GM12878 (cell line): Measurements from ENCODE around the gene OR52N2. TPM values are rescaled to one million over a fixed set of nuclear protein-coding genes. Genes with fewer than 3 reads are reported as not detected.

Experiments
- ATAC-seq: fragments of 200-7000 bp; cut with Tn5 transposase; 3 replicates; pipeline ENCODE4 v1.9.1; 2020; ENCODE audit warnings: mild to moderate bottlenecking, moderate library complexity
- Bru-seq: library from RNA; stranded (reverse); fragments of 400-500 nt; gene quantifications from one replicate; lab custom pipeline; 2021; lab: Mats Ljungman, UMichigan
- BruChase-seq, 2 experiments: library from RNA; stranded (reverse); fragments of 400-500 nt; gene quantifications; one replicate each; lab custom pipeline; 2021; lab: Mats Ljungman, UMichigan
- BruUV-seq: library from RNA; stranded (reverse); fragments of 400-500 nt; replicated peaks from 2 replicates; lab custom pipeline; 2021; lab: Mats Ljungman, UMichigan
- CTCF ChIA-PET: fragments of 300-600 bp; sonication (Branson Sonifier 250); formaldehyde crosslinking; extraction: SDS; loops from one replicate; lab custom pipeline; 2021; ENCODE audit warnings: inconsistent platforms; lab: Yijun Ruan, JAX
- POLR2A ChIA-PET: fragments of 350-600 bp; formaldehyde crosslinking; extraction: SDS; loops from one replicate; lab custom pipeline; 2021; ENCODE audit warnings: inconsistent platforms; lab: Charles Lee
- RAD21 ChIA-PET: fragments of 300-600 bp; sonication (Branson Sonifier 250); formaldehyde crosslinking; loops from one replicate; lab custom pipeline; 2023; ENCODE audit warnings: antibody characterized with exemption; ENCODE audit not compliant: unreplicated experiment; lab: Charles Lee
- SMC1A ChIA-PET: fragments of 300-600 bp; sonication (Branson Sonifier 250); formaldehyde crosslinking; loops from one replicate; lab custom pipeline; 2023; ENCODE audit not compliant: unreplicated experiment, uncharacterized antibody; lab: Charles Lee
- DNase-seq: peaks from one replicate; pipeline ENCODE4 v3.0.0-alpha.2; 2011; ENCODE audit warnings: low read depth, low spot score
- FAIRE-seq: peaks from 3 replicates; lab custom pipeline; 2011; peaks lifted over from hg19 to GRCh38; lab: Jason Lieb, UNC
- H2AFZ ChIP-seq: 2 replicates; pipeline ENCODE4 v1.6.0; 2011; ENCODE audit warnings: low read depth, low read length, control low read depth; ENCODE audit not compliant: control insufficient read depth
- H3K27ac ChIP-seq: 2 replicates; pipeline ENCODE4 v1.5.1; 2011; ENCODE audit warnings: control low read depth; ENCODE audit not compliant: control insufficient read depth, insufficient read depth
- H3K27me3 ChIP-seq, 2 experiments: replicated peaks in 1 of 2; 2 replicates each; pipeline versions ENCODE4 v1.6.0 to v1.6.1; 2011; ENCODE audit warnings: low read length in 1 of 2; ENCODE audit not compliant: control insufficient read depth in 2 of 2, insufficient read depth in 2 of 2
- H3K36me3 ChIP-seq, 2 experiments: 2 replicates each; pipeline ENCODE4 v1.5.1; 2011; ENCODE audit warnings: low read length in 1 of 2; ENCODE audit not compliant: control insufficient read depth in 2 of 2, insufficient read depth in 2 of 2
- H3K4me1 ChIP-seq: 2 replicates; pipeline ENCODE4 v1.6.1; 2011; ENCODE audit warnings: mild to moderate bottlenecking, low read length, moderate library complexity, mixed read lengths; ENCODE audit not compliant: control insufficient read depth, insufficient read depth
- H3K4me2 ChIP-seq: 2 replicates; pipeline ENCODE4 v1.6.0; 2011; ENCODE audit warnings: control low read depth; ENCODE audit not compliant: control insufficient read depth, insufficient read depth
- H3K4me3 ChIP-seq: fragments of 200-600 bp; sonication (generic); 2 replicates; pipeline ENCODE4 v1.5.1; 2016
- H3K79me2 ChIP-seq: 2 replicates; pipeline ENCODE4 v1.6.0; 2011; ENCODE audit warnings: low read length; ENCODE audit not compliant: control insufficient read depth, insufficient read depth
- H3K9ac ChIP-seq: 2 replicates; pipeline ENCODE4 v1.8.0; 2011; ENCODE audit warnings: low read length, control low read depth, mixed read lengths; ENCODE audit not compliant: control insufficient read depth, insufficient read depth
- H3K9me3 ChIP-seq: replicated peaks from 3 replicates; pipeline ENCODE4 v1.5.1; 2011; ENCODE audit warnings: mild to moderate bottlenecking, low read length; ENCODE audit not compliant: control insufficient read depth, insufficient read depth
- H4K20me1 ChIP-seq: 2 replicates; pipeline ENCODE4 v1.6.0; 2011; ENCODE audit not compliant: control insufficient read depth, insufficient read depth
- CBX5 ChIP-seq: sonication (generic); IDR thresholded peaks from 2 replicates; pipeline ENCODE4 v1.6.1; 2016; ENCODE audit warnings: low read depth, moderate library complexity, mild to moderate bottlenecking, inconsistent platforms
- CREM ChIP-seq: IDR thresholded peaks from 2 replicates; pipeline ENCODE4 v1.6.1; 2014; ENCODE audit warnings: antibody characterized with exemption, low read depth
- HDAC6 ChIP-seq: fragments of 200-600 bp; sonication (generic); IDR thresholded peaks from one replicate; pipeline ENCODE4 v1.8.0; 2017; ENCODE audit warnings: antibody characterized with exemption; ENCODE audit not compliant: unreplicated experiment
- IRF4 ChIP-seq: IDR thresholded peaks from 2 replicates; pipeline ENCODE4 v1.6.1; 2011; ENCODE audit warnings: low read depth, low read length
- SMARCA5 ChIP-seq: fragments of 450-650 bp; IDR thresholded peaks from 2 replicates; pipeline ENCODE4 v1.6.1; 2017; ENCODE audit warnings: mild to moderate bottlenecking
- YY1 ChIP-seq: IDR thresholded peaks from 2 replicates; pipeline ENCODE4 v1.6.1; 2011; ENCODE audit warnings: low read depth, mild to moderate bottlenecking, low read length
- WGBS: methylation state at CpG from one replicate; pipeline ENCODE4 v1.1.6; 2016; ENCODE audit warnings: low lambda C conversion rate; ENCODE audit not compliant: insufficient replicate concordance, insufficient coverage; ENCODE audit errors: missing lambda C conversion rate; 5-methylcytosine and 5-hydroxymethylcytosine counted together
- in situ Hi-C: fragments of 300-500 bp; cut with MboI; formaldehyde crosslinking; loops from 9 replicates; pipeline ENCODE4 v1.14.3; 2018; ENCODE audit warnings: mixed read lengths
- intact Hi-C: fragments of 100-400 bp; cut with micrococcal nuclease; formaldehyde crosslinking; loops from one replicate; pipeline ENCODE4 v1.14.2; 2022; ENCODE audit not compliant: unreplicated experiment
- long read RNA-seq, 2 experiments: library from polyadenylated mRNA; unstranded; transcript quantifications; one replicate each; pipeline ENCODE4 v2.0.0, GENCODE V29; 2019 to 2020
- polyA minus RNA-seq, 3 experiments: library from RNA; depleted of rRNA, polyadenylated mRNA; stranded (reverse); fragments of >200 nt; gene quantifications; 2 replicates each; pipeline ENCODE4 v1.2.3, GENCODE V29; 2011
- polyA plus RNA-seq, 11 experiments: library from polyadenylated mRNA; depleted of rRNA in 4 of 11; unstranded in 6 of 11; stranded (reverse) in 5 of 11; fragments of >200 nt; fragmentation: Nextera tagmentation in 4 of 11; fragmentation: Illumina TruSeq in 1 of 11; extraction: Ambion mirVana in 4 of 11; extraction: Trizol in 1 of 11; gene quantifications; 1 replicate in 1 of 11; 2 replicates in 10 of 11; pipeline versions ENCODE4 v1.2.1 to v1.2.3, GENCODE V29; 2011 to 2016; ENCODE audit warnings: inconsistent platforms in 2 of 11, missing spikeins in 2 of 11, low read depth in 1 of 11
- total RNA-seq, 4 experiments: library from RNA; depleted of rRNA in 3 of 4; stranded (reverse); fragments of >200 nt in 3 of 4; fragmentation: Illumina TruSeq in 1 of 4; extraction: Trizol in 1 of 4; gene quantifications; 2 replicates each; pipeline versions ENCODE4 v1.2.1 to v1.2.3, GENCODE V29; 2013 to 2021
- TF ChIP-seq, protein P1 (sequence below): fragments of 450-650 bp; conservative IDR thresholded peaks from 2 replicates; pipeline ENCODE4 v1.6.1; 2017; ENCODE audit warnings: mild to moderate bottlenecking, moderate library complexity
- TF ChIP-seq, protein P2 (sequence below): fragments of 450-650 bp; IDR thresholded peaks from 2 replicates; pipeline ENCODE4 v1.6.1; 2017; ENCODE audit warnings: mild to moderate bottlenecking, low read depth, inconsistent platforms; ENCODE audit not compliant: poor library complexity, severe bottlenecking
- TF ChIP-seq, protein P3 (sequence below): fragments of 150-350 bp; IDR thresholded peaks from 2 replicates; pipeline ENCODE4 v1.6.1; 2014; ENCODE audit warnings: mild to moderate bottlenecking, low read depth, low read length
- TF ChIP-seq, protein P4 (sequence below): IDR thresholded peaks from 2 replicates; pipeline ENCODE4 v1.6.1; 2011; ENCODE audit warnings: borderline replicate concordance, low read depth, mild to moderate bottlenecking, moderate library complexity, mixed read lengths, low read length; ENCODE audit not compliant: insufficient read depth; ENCODE audit errors: extremely low read length

OR52N2 gene
- 0.54 and 1.7 TPM in 2 replicates for total RNA-seq (2013; cell fraction: nucleolus; rRNA removed)
- total RNA-seq (2014; rRNA removed) (0.11 TPM in 1 of 2 replicates, not detected in the other), total RNA-seq (2014; rRNA removed; fragmentation: Illumina TruSeq; extraction: Trizol) (not detected in 2 replicates), total RNA-seq (2021) (not detected in 2 replicates), polyA plus RNA-seq (2011; rRNA removed) (0.42 and 0.52 TPM in 2 replicates), polyA plus RNA-seq (2014; fragmentation: Illumina TruSeq; extraction: Trizol) (0.06 TPM in 1 of 2 replicates, not detected in the other), polyA plus RNA-seq (2014; fragmentation: Nextera tagmentation; extraction: Ambion mirVana) (under 1 TPM; 0.24 to 0.40 TPM), polyA plus RNA-seq (2014; rRNA removed) (0.15 TPM in 1 of 2 replicates, not detected in the other), polyA plus RNA-seq (2016; fragmentation: Nextera tagmentation; extraction: Ambion mirVana) (not detected), polyA minus RNA-seq (2011; rRNA and poly(A)+ RNA removed) (not detected in 2 replicates), Bru-seq, nascent RNA (percentile 26 among the genes with signal in this experiment), BruChase-seq, experiment 1, labeled RNA remaining after a 6-hour chase (percentile 36 among the genes with signal in this experiment), BruChase-seq, experiment 2, labeled RNA remaining after a 2-hour chase (percentile 44 among the genes with signal in this experiment)
- polyA plus RNA-seq (2011; ENCODE audit: low read depth), result not detected
- 0.27 and 0.52 TPM in 2 replicates for polyA plus RNA-seq (2011; cell fraction: cytosol; rRNA removed)
- 1.4 and 2.4 TPM in 2 replicates for polyA plus RNA-seq (2011; cell fraction: nucleus; rRNA removed)
- 0.14 TPM in 1 of 2 replicates, not detected in the other for polyA plus RNA-seq (2012)
- not detected in 2 replicates for polyA minus RNA-seq (2011; cell fraction: cytosol; rRNA and poly(A)+ RNA removed)
- polyA minus RNA-seq (2011; cell fraction: nucleus; rRNA and poly(A)+ RNA removed), result 0.57 and 0.60 TPM in 2 replicates
- long read RNA-seq, experiment 1, result 0 reads
- long read RNA-seq, experiment 2, result 0 reads

DNA sequence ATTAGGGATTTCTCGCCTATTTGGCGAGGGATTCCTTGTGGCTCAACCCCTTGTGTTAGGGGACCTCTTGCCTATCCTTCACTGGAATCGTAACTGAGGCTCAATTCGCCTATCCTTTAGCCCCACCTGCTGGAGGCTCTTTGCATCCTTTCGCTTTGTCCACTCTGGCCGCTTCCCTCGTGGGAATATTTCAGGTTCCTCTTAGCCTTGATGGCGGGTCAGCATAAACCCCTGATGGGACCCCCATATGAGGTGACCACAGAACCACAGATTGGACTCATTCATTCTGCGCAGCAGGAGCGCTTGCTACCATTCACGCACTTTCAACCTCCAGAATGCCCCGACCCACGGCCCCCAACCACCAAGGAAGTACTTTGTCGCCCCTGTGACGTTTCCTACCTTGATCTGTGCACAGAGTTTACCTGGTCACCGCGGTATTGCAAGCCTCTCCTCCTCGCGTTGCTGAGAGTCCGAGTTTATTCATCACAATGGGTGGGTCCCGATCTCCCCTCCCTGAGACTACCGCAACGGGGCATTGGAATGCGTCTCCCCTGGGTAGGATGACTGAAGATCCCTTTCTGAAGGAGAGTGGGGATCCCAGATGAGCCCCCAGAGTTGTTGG, at the start of gene OR52N2:
TSS of gene OR52N2 (plus strand) at position 425 of the 622 bp plus-strand sequence. CDS start 11,412 bp downstream, outside the sequence.
- H3K9me3 ChIP-seq, result no peaks in the 10 kb centered on the region
- in situ Hi-C loops, result loop anchor here (5.0 kb wide), 1 partner anchor 336 kb away; no protein-coding TSS in a partner anchor
- intact Hi-C loops, result loop anchor here (1.0 to 5.0 kb wide), 8 partner anchors 82 to 684 kb away; partner anchors contain the start of gene OR51M1
- H3K4me2 ChIP-seq, result peak within 1 kb of the TSS; percentile 78
- no peaks in the 10 kb centered on the region for H3K79me2 ChIP-seq
- ChIA-PET SMC1A (interaction anchor here (1.1 to 3.0 kb wide), 10 partner anchors 80 to 438 kb away, joined by 3 to 19 read pairs (median 4); partner anchors contain the start of gene TRIM5), POLR2A (no interaction called here), CTCF (interaction anchor here (0.9 to 3.2 kb wide), 10 partner anchors 10 to 336 kb away, joined by 3 to 23 read pairs (median 11); partner anchors contain the start of genes TRIM22 and TRIM5), RAD21 (interaction anchor here (1.1 to 2.3 kb wide), 5 partner anchors 9 to 124 kb away, joined by 3 to 23 read pairs (median 6); partner anchors contain the start of genes TRIM22 and TRIM5)
- FAIRE-seq (peak; percentile 80), ATAC-seq (peak; percentile 98), DNase-seq (peak; percentile 53)
- H2AFZ ChIP-seq, result peak within 1 kb of the TSS; percentile 74
- H3K9ac ChIP-seq, result peak within 1 kb of the TSS; percentile 44
- H3K36me3 ChIP-seq, result no peaks in the 10 kb centered on the region
- no peak within 1 kb of the TSS for H3K27ac ChIP-seq
- peak within 1 kb of the TSS; percentile 68 for H3K4me3 ChIP-seq
- no TSS peak for BruUV-seq
- no peaks in the 10 kb centered on the region for H3K4me1 ChIP-seq
- H4K20me1 ChIP-seq, result no peaks in the 10 kb centered on the region
- 5% methylated on average over 24 of the region's 24 CpGs for WGBS
- H3K27me3 ChIP-seq, result no peaks in the 10 kb centered on the region
- 0 out of 2 replicates have a peak, but pooled peaks have one; percentile 18 for TF ChIP-seq IRF4
- TF ChIP-seq CBX5, result no peak
- TF ChIP-seq, protein P1, sequence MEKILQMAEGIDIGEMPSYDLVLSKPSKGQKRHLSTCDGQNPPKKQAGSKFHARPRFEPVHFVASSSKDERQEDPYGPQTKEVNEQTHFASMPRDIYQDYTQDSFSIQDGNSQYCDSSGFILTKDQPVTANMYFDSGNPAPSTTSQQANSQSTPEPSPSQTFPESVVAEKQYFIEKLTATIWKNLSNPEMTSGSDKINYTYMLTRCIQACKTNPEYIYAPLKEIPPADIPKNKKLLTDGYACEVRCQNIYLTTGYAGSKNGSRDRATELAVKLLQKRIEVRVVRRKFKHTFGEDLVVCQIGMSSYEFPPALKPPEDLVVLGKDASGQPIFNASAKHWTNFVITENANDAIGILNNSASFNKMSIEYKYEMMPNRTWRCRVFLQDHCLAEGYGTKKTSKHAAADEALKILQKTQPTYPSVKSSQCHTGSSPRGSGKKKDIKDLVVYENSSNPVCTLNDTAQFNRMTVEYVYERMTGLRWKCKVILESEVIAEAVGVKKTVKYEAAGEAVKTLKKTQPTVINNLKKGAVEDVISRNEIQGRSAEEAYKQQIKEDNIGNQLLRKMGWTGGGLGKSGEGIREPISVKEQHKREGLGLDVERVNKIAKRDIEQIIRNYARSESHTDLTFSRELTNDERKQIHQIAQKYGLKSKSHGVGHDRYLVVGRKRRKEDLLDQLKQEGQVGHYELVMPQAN, result no peak
- TF ChIP-seq, protein P2, sequence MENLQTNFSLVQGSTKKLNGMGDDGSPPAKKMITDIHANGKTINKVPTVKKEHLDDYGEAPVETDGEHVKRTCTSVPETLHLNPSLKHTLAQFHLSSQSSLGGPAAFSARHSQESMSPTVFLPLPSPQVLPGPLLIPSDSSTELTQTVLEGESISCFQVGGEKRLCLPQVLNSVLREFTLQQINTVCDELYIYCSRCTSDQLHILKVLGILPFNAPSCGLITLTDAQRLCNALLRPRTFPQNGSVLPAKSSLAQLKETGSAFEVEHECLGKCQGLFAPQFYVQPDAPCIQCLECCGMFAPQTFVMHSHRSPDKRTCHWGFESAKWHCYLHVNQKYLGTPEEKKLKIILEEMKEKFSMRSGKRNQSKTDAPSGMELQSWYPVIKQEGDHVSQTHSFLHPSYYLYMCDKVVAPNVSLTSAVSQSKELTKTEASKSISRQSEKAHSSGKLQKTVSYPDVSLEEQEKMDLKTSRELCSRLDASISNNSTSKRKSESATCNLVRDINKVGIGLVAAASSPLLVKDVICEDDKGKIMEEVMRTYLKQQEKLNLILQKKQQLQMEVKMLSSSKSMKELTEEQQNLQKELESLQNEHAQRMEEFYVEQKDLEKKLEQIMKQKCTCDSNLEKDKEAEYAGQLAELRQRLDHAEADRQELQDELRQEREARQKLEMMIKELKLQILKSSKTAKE, result peak; percentile 56
- 0 out of 2 replicates have a peak, but pooled peaks have one; percentile 19 for TF ChIP-seq CREM
- TF ChIP-seq SMARCA5, result peak; percentile 47; the same call in 1 of the 2 replicates
- TF ChIP-seq HDAC6, result no peak
- TF ChIP-seq, protein P3, sequence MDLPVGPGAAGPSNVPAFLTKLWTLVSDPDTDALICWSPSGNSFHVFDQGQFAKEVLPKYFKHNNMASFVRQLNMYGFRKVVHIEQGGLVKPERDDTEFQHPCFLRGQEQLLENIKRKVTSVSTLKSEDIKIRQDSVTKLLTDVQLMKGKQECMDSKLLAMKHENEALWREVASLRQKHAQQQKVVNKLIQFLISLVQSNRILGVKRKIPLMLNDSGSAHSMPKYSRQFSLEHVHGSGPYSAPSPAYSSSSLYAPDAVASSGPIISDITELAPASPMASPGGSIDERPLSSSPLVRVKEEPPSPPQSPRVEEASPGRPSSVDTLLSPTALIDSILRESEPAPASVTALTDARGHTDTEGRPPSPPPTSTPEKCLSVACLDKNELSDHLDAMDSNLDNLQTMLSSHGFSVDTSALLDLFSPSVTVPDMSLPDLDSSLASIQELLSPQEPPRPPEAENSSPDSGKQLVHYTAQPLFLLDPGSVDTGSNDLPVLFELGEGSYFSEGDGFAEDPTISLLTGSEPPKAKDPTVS, result no peak
- TF ChIP-seq, protein P4, sequence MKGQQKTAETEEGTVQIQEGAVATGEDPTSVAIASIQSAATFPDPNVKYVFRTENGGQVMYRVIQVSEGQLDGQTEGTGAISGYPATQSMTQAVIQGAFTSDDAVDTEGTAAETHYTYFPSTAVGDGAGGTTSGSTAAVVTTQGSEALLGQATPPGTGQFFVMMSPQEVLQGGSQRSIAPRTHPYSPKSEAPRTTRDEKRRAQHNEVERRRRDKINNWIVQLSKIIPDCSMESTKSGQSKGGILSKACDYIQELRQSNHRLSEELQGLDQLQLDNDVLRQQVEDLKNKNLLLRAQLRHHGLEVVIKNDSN, result no peak
- 0 out of 2 replicates have a peak, but pooled peaks have one; percentile 43 for TF ChIP-seq YY1
